H1 (cell line): ENCODE measurements around the gene RENBP. TPM values are rescaled to one million over a fixed set of nuclear protein-coding genes. Genes with fewer than 3 reads are reported as not detected.

Experiments
- CTCF ChIA-PET: fragments of 300-600 bp; sonication (Branson Sonifier 250); formaldehyde crosslinking; loops from one replicate; lab custom pipeline; 2021; ENCODE audit not compliant: partially characterized antibody; lab: Charles Lee
- POLR2A ChIA-PET: fragments of 300-600 bp; sonication (Branson Sonifier 250); formaldehyde crosslinking; loops from one replicate; lab custom pipeline; 2021; ENCODE audit warnings: inconsistent platforms; ENCODE audit not compliant: partially characterized antibody; lab: Charles Lee
- DNase-seq, 2 experiments: peaks; one replicate each; pipeline versions ENCODE4 v3.0.0 to v3.0.0-alpha.2; 2010 to 2022; ENCODE audit warnings: low spot score in 2 of 2, low read depth in 1 of 2, mixed read lengths in 1 of 2
- FAIRE-seq: peaks from 2 replicates; lab custom pipeline; 2011; peaks lifted over from hg19 to GRCh38; lab: Jason Lieb, UNC
- H2AFZ ChIP-seq: 2 replicates; pipeline ENCODE4 v1.8.1; 2012; ENCODE audit warnings: low read length, inconsistent platforms
- H2AK5ac ChIP-seq: 2 replicates; pipeline ENCODE4 v1.6.1; 2013; ENCODE audit warnings: low read depth, low read length
- H2BK120ac ChIP-seq: replicated peaks from 2 replicates; pipeline ENCODE3; 2013; ENCODE audit warnings: low read depth, low read length, inconsistent platforms
- H2BK12ac ChIP-seq: 2 replicates; pipeline ENCODE4 v1.6.1; 2013; ENCODE audit warnings: low read depth, low read length
- H2BK15ac ChIP-seq: 2 replicates; pipeline ENCODE4 v1.6.1; 2013; ENCODE audit warnings: low read length
- H2BK20ac ChIP-seq: 2 replicates; pipeline ENCODE4 v1.6.1; 2013; ENCODE audit warnings: low read length
- H2BK5ac ChIP-seq: 2 replicates; pipeline ENCODE4 v1.6.1; 2013; ENCODE audit warnings: low read depth, low read length
- H3K14ac ChIP-seq: 2 replicates; pipeline ENCODE4 v1.6.1; 2013; ENCODE audit warnings: inconsistent platforms; ENCODE audit not compliant: insufficient read length
- H3K18ac ChIP-seq: 2 replicates; pipeline ENCODE4 v1.6.1; 2013; ENCODE audit warnings: low read length; ENCODE audit errors: extremely low read depth
- H3K23ac ChIP-seq: 2 replicates; pipeline ENCODE4 v1.6.1; 2013; ENCODE audit warnings: inconsistent platforms; ENCODE audit not compliant: insufficient read length
- H3K23me2 ChIP-seq: 2 replicates; pipeline ENCODE4 v1.6.1; 2013; ENCODE audit warnings: low read depth, low read length
- H3K27ac ChIP-seq: 2 replicates; pipeline ENCODE4 v1.6.1; 2011; ENCODE audit warnings: low read depth, low read length, inconsistent platforms
- H3K27me3 ChIP-seq, 4 experiments: replicated peaks in 1 of 4; 1 replicate in 1 of 4; 2 replicates in 3 of 4; pipeline versions ENCODE4 v1.6.1 to v1.8.1; 2011 to 2013; ENCODE audit warnings: low read length in 3 of 4, mild to moderate bottlenecking in 3 of 4, inconsistent platforms in 2 of 4, mixed read lengths in 2 of 4, moderate library complexity in 1 of 4; ENCODE audit not compliant: control insufficient read depth in 3 of 4, insufficient read depth in 3 of 4; ENCODE audit errors: extremely low read depth in 1 of 4
- H3K36me3 ChIP-seq, 4 experiments: 2 replicates each; pipeline versions ENCODE4 v1.6.1 to v1.8.1; 2011 to 2013; ENCODE audit warnings: mild to moderate bottlenecking in 4 of 4, low read length in 3 of 4, moderate library complexity in 2 of 4, control low read depth in 1 of 4, inconsistent platforms in 1 of 4; ENCODE audit not compliant: insufficient read depth in 4 of 4, control insufficient read depth in 2 of 4
- H3K4ac ChIP-seq: replicated peaks from 2 replicates; pipeline ENCODE3; 2013; ENCODE audit warnings: low read length, low read depth, mixed read lengths, inconsistent platforms; ENCODE audit not compliant: insufficient read length
- H3K4me1 ChIP-seq, 4 experiments: replicated peaks in 1 of 4; 1 replicate in 1 of 4; 2 replicates in 3 of 4; pipeline versions ENCODE4 v1.6.1 to v1.8.1; 2011 to 2013; ENCODE audit warnings: low read length in 3 of 4, inconsistent platforms in 2 of 4, mixed read lengths in 1 of 4; ENCODE audit not compliant: insufficient read depth in 4 of 4, control insufficient read depth in 3 of 4
- H3K4me2 ChIP-seq, 2 experiments: 2 replicates each; pipeline versions ENCODE4 v1.6.1 to v1.8.1; 2011 to 2013; ENCODE audit warnings: low read depth in 2 of 2, low read length in 2 of 2, control low read depth in 1 of 2, inconsistent platforms in 1 of 2, mild to moderate bottlenecking in 1 of 2; ENCODE audit not compliant: insufficient read depth in 1 of 2
- H3K4me3 ChIP-seq, 4 experiments: fragments of 200-600, 300-600 bp in 1 of 4; sonication (generic), shearing (Covaris generic), sonication (Bioruptor Twin) in 1 of 4; 2 replicates each; pipeline versions ENCODE4 v1.5.1 to v1.8.1; 2011 to 2016; ENCODE audit warnings: low read length in 4 of 4, low read depth in 3 of 4, control low read depth in 2 of 4, inconsistent platforms in 2 of 4, mild to moderate bottlenecking in 2 of 4, mixed read lengths in 1 of 4, moderate library complexity in 1 of 4; ENCODE audit not compliant: insufficient read depth in 2 of 4; ENCODE audit errors: extremely low read depth in 1 of 4
- H3K56ac ChIP-seq: replicated peaks from 2 replicates; pipeline ENCODE3; 2013; ENCODE audit warnings: low read depth, mild to moderate bottlenecking, mixed read lengths, low read length, inconsistent platforms; ENCODE audit not compliant: insufficient read length
- H3K79me1 ChIP-seq: 2 replicates; pipeline ENCODE4 v1.6.1; 2013; ENCODE audit warnings: low read depth, low read length, control low read depth
- H3K79me2 ChIP-seq, 2 experiments: 2 replicates each; pipeline versions ENCODE4 v1.6.1 to v1.8.1; 2012 to 2013; ENCODE audit warnings: low read length in 2 of 2, mild to moderate bottlenecking in 2 of 2, inconsistent platforms in 1 of 2; ENCODE audit not compliant: insufficient read depth in 2 of 2, control insufficient read depth in 1 of 2
- H3K9ac ChIP-seq, 4 experiments: replicated peaks in 1 of 4; 1 replicate in 1 of 4; 2 replicates in 3 of 4; pipeline versions ENCODE4 v1.6.1 to v1.8.1; 2011 to 2013; ENCODE audit warnings: low read depth in 3 of 4, low read length in 3 of 4, control low read depth in 2 of 4, mild to moderate bottlenecking in 2 of 4, moderate library complexity in 2 of 4, inconsistent platforms in 1 of 4; ENCODE audit errors: extremely low read depth in 1 of 4
- H3K9me3 ChIP-seq, 2 experiments: 2 replicates each; pipeline versions ENCODE4 v1.6.1 to v1.8.1; 2012 to 2013; ENCODE audit warnings: mild to moderate bottlenecking in 2 of 2, moderate library complexity in 2 of 2, control low read depth in 1 of 2, inconsistent platforms in 1 of 2, low read depth in 1 of 2, low read length in 1 of 2, mixed read lengths in 1 of 2; ENCODE audit not compliant: insufficient read depth in 2 of 2
- H4K20me1 ChIP-seq, 2 experiments: replicated peaks in 1 of 2; 2 replicates each; pipeline versions ENCODE3 to v1.8.1; 2011 to 2013; ENCODE audit warnings: inconsistent platforms in 2 of 2, low read length in 2 of 2, mild to moderate bottlenecking in 1 of 2; ENCODE audit not compliant: insufficient read depth in 2 of 2, control insufficient read depth in 1 of 2
- H4K5ac ChIP-seq: 2 replicates; pipeline ENCODE4 v1.6.1; 2013; ENCODE audit warnings: low read length, low read depth, mixed read lengths, inconsistent platforms; ENCODE audit not compliant: insufficient read length
- H4K8ac ChIP-seq: 2 replicates; pipeline ENCODE4 v1.8.0; 2013; ENCODE audit warnings: mild to moderate bottlenecking, moderate library complexity, low read length, inconsistent platforms; ENCODE audit not compliant: insufficient read depth; ENCODE audit errors: extremely low read depth
- H4K91ac ChIP-seq: replicated peaks from 2 replicates; pipeline ENCODE3; 2013; ENCODE audit warnings: low read length, mixed read lengths, inconsistent platforms; ENCODE audit not compliant: insufficient read length
- BRCA1 ChIP-seq: IDR thresholded peaks from 2 replicates; pipeline ENCODE4 v1.6.1; 2012; ENCODE audit warnings: low read depth, low read length, improper control_type of control experiment
- CBX8 ChIP-seq: fragments of 300-800, 300-1000 bp; sonication (generic); IDR thresholded peaks from 2 replicates; pipeline ENCODE4 v1.7.1; 2016; ENCODE audit warnings: low read depth, low read length, borderline replicate concordance
- CREB1 ChIP-seq: IDR thresholded peaks from 2 replicates; pipeline ENCODE4 v1.6.1; 2012; ENCODE audit warnings: inconsistent platforms
- GABPA ChIP-seq: IDR thresholded peaks from 2 replicates; pipeline ENCODE4 v1.6.1; 2011; ENCODE audit warnings: mild to moderate bottlenecking, low read length, moderate library complexity, borderline replicate concordance; ENCODE audit not compliant: insufficient read depth
- HDAC2 ChIP-seq, 2 experiments: fragments of 300-600 bp in 1 of 2; sonication (generic) in 1 of 2; IDR thresholded peaks; 2 replicates each; pipeline ENCODE4 v1.6.1; 2011 to 2012; ENCODE audit warnings: low read depth in 2 of 2, low read length in 2 of 2, mild to moderate bottlenecking in 2 of 2, moderate library complexity in 2 of 2, borderline replicate concordance in 1 of 2, inconsistent platforms in 1 of 2
- MAX ChIP-seq: IDR thresholded peaks from 2 replicates; pipeline ENCODE4 v1.6.1; 2012; ENCODE audit warnings: inconsistent platforms
- SP1 ChIP-seq: IDR thresholded peaks from 2 replicates; pipeline ENCODE4 v1.6.1; 2011; ENCODE audit warnings: low read depth, low read length
- SRF ChIP-seq: IDR thresholded peaks from 2 replicates; pipeline ENCODE4 v1.6.1; 2011; ENCODE audit warnings: mild to moderate bottlenecking, low read depth, low read length, moderate library complexity
- whole genome bisulfite sequencing, 2 experiments: shearing (Covaris generic) in 1 of 2; methylation state at CpG; one replicate each; pipeline versions ENCODE4 v1.1.6 to v1.1.7; 2013 to 2015; ENCODE audit warnings: low lambda C conversion rate in 2 of 2, mixed read lengths in 2 of 2, inconsistent platforms in 1 of 2, low coverage in 1 of 2, missing lambda C conversion rate in 1 of 2; ENCODE audit not compliant: insufficient replicate concordance in 2 of 2, insufficient coverage in 1 of 2, insufficient read length in 1 of 2; ENCODE audit errors: extremely low coverage in 1 of 2, missing lambda C conversion rate in 1 of 2; 5-methylcytosine and 5-hydroxymethylcytosine counted together
- polyA plus RNA-seq, 7 experiments: library from polyadenylated mRNA; depleted of rRNA in 3 of 7; stranded (reverse) in 5 of 7; unstranded in 2 of 7; fragments of >200 nt in 5 of 7; fragments of 200-250 nt in 2 of 7; gene quantifications; 1 replicate in 5 of 7; 2 replicates in 1 of 7; 4 replicates in 1 of 7; pipeline versions ENCODE4 v1.2.1 to v1.2.3, GENCODE V29; 2011 to 2013; ENCODE audit warnings: missing spikeins in 2 of 7, mixed read lengths in 2 of 7
- total RNA-seq: library from RNA; stranded (reverse); fragmentation: NEBNext Ultra II Directional; extraction: Animal tissue kit (Norgen Biotek cat#: 25700); gene quantifications from 2 replicates; pipeline ENCODE4 v1.2.1, GENCODE V29; 2021
- TF ChIP-seq, protein P1 (sequence below): IDR thresholded peaks from 2 replicates; pipeline ENCODE4 v1.6.1; 2011; ENCODE audit warnings: low read length, improper control_type of control experiment

The RENBP gene
- total and polyA plus RNA-seq, 2 of the 8 experiments (the other 6 are each of a cell fraction or from before 2014, with no cell fraction given), result 12.4 to 21.8 TPM

DNA sequence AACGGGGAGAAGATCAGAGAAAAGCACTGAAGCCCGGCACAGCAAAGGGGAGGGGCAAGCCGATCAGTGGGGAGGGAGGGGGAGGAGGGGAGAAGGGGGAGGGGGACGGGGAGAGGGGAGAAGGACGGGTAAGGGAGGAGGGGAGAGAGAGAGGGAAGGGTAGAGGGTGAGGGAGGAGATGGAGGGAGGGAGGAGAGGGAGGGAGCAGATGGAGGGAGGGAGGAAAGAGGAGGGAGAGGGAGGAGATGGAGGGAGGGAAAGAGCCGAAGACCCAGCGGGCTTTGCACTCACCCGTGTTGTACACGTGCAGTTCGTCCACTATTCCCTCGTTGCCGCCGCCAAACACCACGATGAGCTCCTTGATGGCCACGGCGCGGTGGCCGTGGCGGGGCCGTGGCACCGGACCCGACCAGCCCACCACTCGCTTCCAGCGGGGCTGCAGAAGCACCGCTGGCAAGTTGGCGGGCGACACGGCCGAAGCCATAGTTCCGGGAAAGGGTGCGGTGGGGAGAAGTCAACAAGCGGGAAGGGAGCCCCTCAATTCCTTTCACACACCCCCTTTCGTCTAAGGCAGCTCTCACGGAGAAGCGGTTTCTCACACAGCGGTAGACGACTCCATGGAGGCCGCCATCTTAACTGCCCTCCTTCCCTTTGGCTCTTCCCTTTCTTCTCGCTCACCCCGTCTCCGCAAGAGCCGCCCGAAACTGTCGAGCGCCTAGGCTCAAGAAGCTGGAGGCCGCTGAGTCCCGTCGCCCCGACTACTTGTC, 26.1 kb upstream of the RENBP start:
- H2BK5ac ChIP-seq, result peak overlapping the region; percentile 99
- H3K23ac ChIP-seq, result no peak overlapping the region
- H3K14ac ChIP-seq, result no peak overlapping the region
- peak overlapping the region; percentile 92 to 99 (median 95) for H3K4me3 ChIP-seq
- H3K4ac ChIP-seq, result peak overlapping the region; percentile 32
- H3K23me2 ChIP-seq, result peaks cover 8% of the 10 kb centered on the region; the same call in 1 of the 2 replicates
- no peak overlapping the region for H2AFZ ChIP-seq
- peak overlapping the region; percentile 100 for H4K8ac ChIP-seq
- peak overlapping the region; percentile 43 for H2BK120ac ChIP-seq
- peak overlapping the region; percentile 50; the same call in 1 of the 2 replicates for H2BK12ac ChIP-seq
- peaks cover 41 to 52% of the 10 kb centered on the region in 2 experiments for H3K79me2 ChIP-seq
- FAIRE-seq (no peak), DNase-seq (peak in 1 of 2 experiments; percentile 63)
- WGBS, 2 experiments, result 0% methylated on average over 8 of the region's 49 CpGs; no CpG with 5 or more reads in 1 of the 2 experiments
- peak overlapping the region; percentile 95 to 100 (median 99) for H3K9ac ChIP-seq
- H4K20me1 ChIP-seq, result peaks cover 18 to 26% of the 10 kb centered on the region in 2 experiments
- H3K27ac ChIP-seq, result peak overlapping the region; percentile 99
- H3K18ac ChIP-seq, result peak overlapping the region; percentile 78; the same call in 1 of the 2 replicates
- peak overlapping the region; percentile 91 for H4K5ac ChIP-seq
- H2BK20ac ChIP-seq, result no peak overlapping the region
- H2BK15ac ChIP-seq, result no peak overlapping the region
- H3K36me3 ChIP-seq, result no peaks in the 10 kb centered on the region
- H3K4me1 ChIP-seq, result peaks cover 4 to 26% (median 17%) of the 10 kb centered on the region in 4 experiments
- ChIA-PET CTCF (interaction anchor here (1.0 to 11.2 kb wide), 3 partner anchors 22 to 45 kb away, joined by 4 to 102 read pairs (median 8); partner anchors contain the start of gene RENBP), POLR2A (interaction anchor here (0.7 to 4.6 kb wide), 32 partner anchors 9 to 399 kb away, joined by 3 to 43 read pairs (median 4); partner anchors contain the start of genes ARHGAP4, IRAK1, L1CAM and SRPK3)
- H4K91ac ChIP-seq, result peak overlapping the region; percentile 96
- peak overlapping the region; percentile 97 for H3K56ac ChIP-seq
- H3K4me2 ChIP-seq, result peak overlapping the region; percentile 66 to 85
- no peaks in the 10 kb centered on the region for H3K27me3 ChIP-seq
- H3K9me3 ChIP-seq, result no peaks in the 10 kb centered on the region
- peaks cover 2% of the 10 kb centered on the region; the same call in 1 of the 2 replicates for H3K79me1 ChIP-seq
- H2AK5ac ChIP-seq, result 0 out of 2 replicates have a peak overlapping the region, but pooled peaks have one; percentile 65
- TF ChIP-seq CBX8 (no peak), SP1 (no peak), CREB1 (no peak), BRCA1 (no peak), MAX (0 out of 2 replicates have a peak, but pooled peaks have one; percentile 56), GABPA (no peak), SRF (no peak), HDAC2 (IDR thresholded peaks at IDR 0.05; ENCODE audit: borderline replicate concordance in 1 of 2, low read depth in 2 of 2, low read length in 2 of 2) (no peak)
- TF ChIP-seq, protein P1, sequence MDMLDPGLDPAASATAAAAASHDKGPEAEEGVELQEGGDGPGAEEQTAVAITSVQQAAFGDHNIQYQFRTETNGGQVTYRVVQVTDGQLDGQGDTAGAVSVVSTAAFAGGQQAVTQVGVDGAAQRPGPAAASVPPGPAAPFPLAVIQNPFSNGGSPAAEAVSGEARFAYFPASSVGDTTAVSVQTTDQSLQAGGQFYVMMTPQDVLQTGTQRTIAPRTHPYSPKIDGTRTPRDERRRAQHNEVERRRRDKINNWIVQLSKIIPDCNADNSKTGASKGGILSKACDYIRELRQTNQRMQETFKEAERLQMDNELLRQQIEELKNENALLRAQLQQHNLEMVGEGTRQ, result no peak
